Right lobe of liver (tissue), 6 donors: ENCODE measurements around the gene KIF6. TPM values are rescaled to one million over a fixed set of nuclear protein-coding genes. Genes with fewer than 3 reads are reported as not detected.

ENCODE experiments used
- ATAC-seq, 4 donors: fragments of 200-7000 bp; cut with Tn5 transposase; one replicate each; pipeline ENCODE4 v1.9.1; 2020; ENCODE audit warnings: mild to moderate bottlenecking in 4 of 4, moderate library complexity in 4 of 4
- DNase-seq, 3 donors: peaks; one replicate each; pipeline ENCODE4 v3.0.0-alpha.2; 2020
- H3K27ac ChIP-seq, 3 donors: fragments of 200-600 bp; one replicate each; pipeline ENCODE4 v1.8.0; 2022
- H3K27me3 ChIP-seq, 2 donors: fragments of 200-600 bp; one replicate each; pipeline ENCODE4 v1.8.0; 2022
- H3K36me3 ChIP-seq, 4 donors: fragments of 200-600 bp; sonication (generic) in 1 of 4; one replicate each; pipeline versions ENCODE4 v1.5.1 to v1.8.0; 2017 to 2022; ENCODE audit warnings: control low read depth in 1 of 4
- H3K4me1 ChIP-seq, 4 donors: fragments of 200-600 bp; sonication (generic) in 1 of 4; one replicate each; pipeline versions ENCODE4 v1.5.1 to v1.8.0; 2017 to 2022; ENCODE audit warnings: control low read depth in 1 of 4
- H3K4me3 ChIP-seq, 3 donors: fragments of 200-600 bp; one replicate each; pipeline ENCODE4 v1.8.0; 2022
- H3K9me3 ChIP-seq, 4 donors: fragments of 200-600 bp; sonication (generic) in 1 of 4; one replicate each; pipeline versions ENCODE4 v1.5.1 to v1.8.0; 2017 to 2022; ENCODE audit warnings: control low read depth in 1 of 4
- CTCF ChIP-seq, 4 donors: fragments of 200-600 bp in 3 of 4; fragments of 450-650 bp in 1 of 4; IDR thresholded peaks; one replicate each; pipeline versions ENCODE4 v1.5.1 to v1.8.0; 2016 to 2022; ENCODE audit warnings: antibody characterized with exemption in 4 of 4, mild to moderate bottlenecking in 2 of 4
- POLR2A ChIP-seq: fragments of 450-650 bp; IDR thresholded peaks from one replicate; pipeline ENCODE4 v1.6.1; 2017; ENCODE audit warnings: antibody characterized with exemption, mild to moderate bottlenecking
- WGBS: methylation state at CpG from one replicate; pipeline ENCODE4 v1.1.6; 2018; ENCODE audit warnings: low coverage, low lambda C conversion rate; ENCODE audit not compliant: insufficient coverage; ENCODE audit errors: missing lambda C conversion rate; 5-methylcytosine and 5-hydroxymethylcytosine counted together
- intact Hi-C, 2 donors: fragments of 100-400 bp; cut with DNase I; formaldehyde crosslinking; loops; one replicate each; pipeline versions ENCODE4 v1.11.2 to v1.14.1; 2022
- total RNA-seq, 6 experiments: library from RNA; depleted of rRNA in 2 of 6; stranded (reverse); fragments of >200 nt in 2 of 6; fragmentation: NEBNext Ultra II Directional in 3 of 6; extraction: Animal tissue kit (Norgen Biotek cat#: 25700) in 3 of 6; gene quantifications; one replicate each; pipeline versions ENCODE4 v1.1.0 to v1.2.4, GENCODE V29; 2016 to 2023
- donor health status: DM: no; HTN: yes; CAD: no.
- donor health status: DM: no; HTN: no; CAD: no.
- donor health status: DM: no; HTN: no; CAD: no.
- donor health status: DM: no; HTN: yes; CAD: no.
- donor health status: DM: no; HTN: yes; CAD: no.

Gene KIF6
- total RNA-seq, 6 experiments from 2014 or later: 0.18 to 0.83 (median 0.37) TPM; not detected in 2

GRCh38 chr6:39530201-39530759 lies 194.9 kb downstream of the KIF6 start:
- H3K4me1 ChIP-seq: no peaks in the 10 kb centered on the region
- H3K36me3 ChIP-seq: no peaks in the 10 kb centered on the region
- DNase-seq (no peak), ATAC-seq (no peak)
- no peaks in the 10 kb centered on the region for H3K9me3 ChIP-seq
- 53% methylated on average over 4 of the region's 4 CpGs for whole genome bisulfite sequencing
- no peak overlapping the region for H3K27ac ChIP-seq
- H3K27me3 ChIP-seq: no peaks in the 10 kb centered on the region
- intact Hi-C loops: no loop called here
- TF ChIP-seq POLR2A (no peak), CTCF (IDR thresholded peaks at IDR 0.05) (no peak)
- H3K4me3 ChIP-seq: no peak overlapping the region

- H3K4me1 ChIP-seq: no peaks in the 10 kb centered on the region
- ATAC-seq: no peak
- TF ChIP-seq POLR2A: no peak
- no peak for TF ChIP-seq CTCF (IDR thresholded peaks at IDR 0.05)
- H3K36me3 ChIP-seq: no peaks in the 10 kb centered on the region
- intact Hi-C loops: no loop called here
- no peak overlapping the region for H3K4me3 ChIP-seq
- H3K27me3 ChIP-seq: no peaks in the 10 kb centered on the region
- H3K9me3 ChIP-seq: no peaks in the 10 kb centered on the region
- H3K27ac ChIP-seq: no peak overlapping the region
- WGBS: 73% methylated on average over 2 of the region's 2 CpGs
- DNase-seq: no peak
Measured at GRCh38 chr6:39527792-39528564, 197.2 kb downstream of the KIF6 start.

GRCh38 chr6:39524007-39524406 lies 201.2 kb downstream of the KIF6 start:
- no peaks in the 10 kb centered on the region for H3K27me3 ChIP-seq
- intact Hi-C loops: no loop called here
- H3K4me3 ChIP-seq: no peak overlapping the region
- H3K36me3 ChIP-seq: no peaks in the 10 kb centered on the region
- no peaks in the 10 kb centered on the region for H3K4me1 ChIP-seq
- DNase-seq (no peak), ATAC-seq (no peak)
- H3K27ac ChIP-seq: no peak overlapping the region
- H3K9me3 ChIP-seq: no peaks in the 10 kb centered on the region
- WGBS: 83% methylated on average over 2 of the region's 2 CpGs
- TF ChIP-seq POLR2A: no peak
- TF ChIP-seq CTCF (IDR thresholded peaks at IDR 0.05): no peak

- no peak for DNase-seq
- TF ChIP-seq CTCF (IDR thresholded peaks at IDR 0.05) (no peak), POLR2A (no peak)
Measured at GRCh38 chr6:39521958-39522357, 203.2 kb downstream of the KIF6 start.

More at GRCh38 chr6:39521958-39522357, 203.2 kb downstream of the KIF6 start:
- 15% methylated on average over 2 of the region's 2 CpGs for WGBS
- Histone ChIP-seq H3K27ac (no peak overlapping the region), H3K9me3 (no peaks in the 10 kb centered on the region), H3K4me3 (no peak overlapping the region), H3K27me3 (no peaks in the 10 kb centered on the region), H3K4me1 (no peaks in the 10 kb centered on the region), H3K36me3 (no peaks in the 10 kb centered on the region)
- no peak for ATAC-seq
- intact Hi-C loops: no loop called here
